ENCODE measurements around the gene ADA.

The ADA gene

DNA sequence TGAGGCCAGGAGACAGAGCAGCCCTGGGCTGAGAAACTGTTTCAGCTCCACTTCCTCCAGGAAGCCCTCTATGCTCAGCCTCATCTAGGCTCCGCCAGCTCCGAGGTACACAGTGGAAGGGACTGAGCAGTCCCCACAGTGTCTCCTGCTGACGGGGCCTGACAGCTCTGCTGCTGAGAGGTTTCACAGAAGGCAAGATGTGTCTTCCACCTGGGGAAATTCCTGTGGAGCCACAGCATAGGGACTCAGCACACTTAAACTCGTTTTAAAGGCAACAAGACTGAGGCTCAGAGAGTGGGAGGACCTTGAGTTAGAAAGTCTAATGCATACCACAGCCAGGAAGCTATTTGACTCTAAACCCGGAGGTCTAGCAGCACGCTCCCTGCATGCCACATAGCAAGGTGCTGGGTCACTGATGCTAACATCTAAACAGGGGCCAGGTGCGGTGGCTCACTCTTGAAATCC lies 6.8 kb downstream of the ADA start:
- no peak for DNase-seq (ENCODE audit: low spot score)

DNA sequence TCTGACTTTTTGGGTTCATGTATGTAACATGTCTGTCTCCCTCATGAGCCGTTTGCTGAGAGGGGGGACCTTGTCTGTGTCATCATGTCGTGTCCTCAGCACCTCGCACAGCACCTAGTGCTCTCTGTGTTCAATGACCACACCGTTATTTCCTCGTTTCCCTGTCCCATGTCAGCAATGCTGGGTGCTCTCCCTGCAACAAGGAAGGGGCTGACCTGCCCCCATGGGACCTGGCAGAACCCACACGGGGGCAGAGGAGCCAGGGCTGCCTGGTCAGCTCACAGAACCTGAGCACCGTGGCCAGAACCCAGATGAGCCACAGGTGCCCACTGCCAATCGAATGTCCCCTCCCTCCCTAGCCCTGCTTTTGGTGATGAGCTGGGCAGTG lies 7.3 kb downstream of the ADA start:
- no peak for DNase-seq (ENCODE audit: low spot score)

GRCh38 chr20:44643596-44644229 lies 7.8 kb downstream of the ADA start:
- DNase-seq (ENCODE audit: low spot score): peak; percentile 46

DNA sequence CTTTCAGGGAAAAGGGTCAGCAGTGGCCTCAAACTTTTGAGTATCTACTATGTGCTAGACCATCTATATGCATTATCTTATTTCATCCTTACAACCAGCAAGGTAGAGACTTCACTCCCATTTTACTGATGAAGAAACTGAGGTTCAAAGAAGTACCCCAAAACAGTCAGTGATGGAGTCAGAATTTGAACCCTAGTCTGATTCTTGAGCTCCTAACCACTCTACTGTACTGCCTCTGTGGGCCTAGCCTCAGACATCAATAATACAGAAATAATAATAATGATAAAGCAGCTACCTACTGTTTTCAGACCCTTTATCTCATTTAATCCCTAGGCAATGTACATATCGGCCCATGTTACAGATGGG lies 8.4 kb downstream of the ADA start:
- DNase-seq (ENCODE audit: low spot score): no peak

DNA sequence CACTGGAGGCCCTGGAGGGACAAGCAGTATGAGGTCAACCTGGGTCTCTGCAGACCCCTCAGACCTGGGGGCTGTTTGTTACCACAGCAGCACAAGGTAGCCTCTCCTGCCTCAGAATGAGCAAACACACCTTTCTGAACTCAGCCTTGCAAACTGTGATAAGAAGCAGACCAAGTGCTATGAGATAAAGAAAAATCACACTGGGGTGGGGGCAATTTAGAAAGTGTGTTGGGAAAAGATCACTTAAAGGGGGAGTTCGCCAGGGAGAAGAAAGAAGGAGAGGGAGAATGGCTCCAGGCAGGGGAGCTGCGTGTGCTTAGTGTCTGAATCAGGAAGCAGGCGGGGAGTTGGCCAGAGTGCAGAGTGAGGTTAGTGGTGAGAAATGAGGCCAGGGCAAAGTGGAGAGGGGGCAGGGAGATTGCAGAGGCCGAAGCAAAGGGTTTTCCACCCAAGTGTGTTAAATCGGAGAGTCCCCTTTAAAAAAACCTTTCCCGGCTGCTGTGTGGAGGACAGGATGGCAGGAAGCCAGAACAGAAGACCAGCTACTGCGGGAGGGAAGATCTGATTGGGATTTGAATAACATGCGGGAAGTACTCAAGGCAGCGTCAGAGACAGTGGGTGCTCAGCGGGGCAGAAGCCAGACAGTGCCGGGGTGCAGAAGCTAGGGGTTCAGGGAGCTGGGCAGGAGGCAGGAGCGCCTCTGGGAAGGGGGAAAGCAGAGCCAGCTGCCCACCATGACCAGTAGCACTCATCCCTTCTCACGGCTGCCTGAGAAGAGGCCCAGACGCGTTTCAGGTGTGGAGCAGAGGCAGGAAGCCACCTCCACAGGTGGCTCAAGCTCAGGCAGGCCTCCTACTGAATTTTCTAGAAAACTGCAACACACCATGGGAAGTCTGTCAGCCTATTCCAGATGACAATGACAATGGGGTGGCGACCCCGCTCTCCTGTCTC lies 9.0 kb downstream of the ADA start:
- peak; percentile 70 for DNase-seq (ENCODE audit: low spot score)

- DNase-seq (ENCODE audit: low spot score): no peak
These were observed 10.2 kb downstream of the ADA start for GRCh38 chr20:44641325-44641724.

DNA sequence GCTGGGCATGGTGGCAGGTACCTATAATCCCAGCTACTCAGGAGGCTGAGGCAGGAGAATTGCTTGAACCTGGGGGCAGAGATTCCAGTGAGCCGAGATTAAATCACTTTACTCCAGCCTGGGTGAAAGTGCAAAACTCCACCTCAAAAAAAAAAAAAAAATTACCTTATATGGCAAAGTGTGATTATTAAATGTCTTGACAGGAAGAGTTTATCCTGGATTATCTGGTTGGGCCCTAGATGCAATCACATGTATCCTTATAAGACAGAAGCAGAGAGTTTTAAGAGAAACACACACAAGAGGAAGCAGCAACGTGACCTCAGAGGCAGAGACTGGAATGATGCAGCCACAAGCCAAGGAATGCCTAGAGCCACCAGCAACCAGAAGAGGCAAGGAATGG lies 11.0 kb downstream of the ADA start:
- DNase-seq (ENCODE audit: low spot score): no peak

DNA sequence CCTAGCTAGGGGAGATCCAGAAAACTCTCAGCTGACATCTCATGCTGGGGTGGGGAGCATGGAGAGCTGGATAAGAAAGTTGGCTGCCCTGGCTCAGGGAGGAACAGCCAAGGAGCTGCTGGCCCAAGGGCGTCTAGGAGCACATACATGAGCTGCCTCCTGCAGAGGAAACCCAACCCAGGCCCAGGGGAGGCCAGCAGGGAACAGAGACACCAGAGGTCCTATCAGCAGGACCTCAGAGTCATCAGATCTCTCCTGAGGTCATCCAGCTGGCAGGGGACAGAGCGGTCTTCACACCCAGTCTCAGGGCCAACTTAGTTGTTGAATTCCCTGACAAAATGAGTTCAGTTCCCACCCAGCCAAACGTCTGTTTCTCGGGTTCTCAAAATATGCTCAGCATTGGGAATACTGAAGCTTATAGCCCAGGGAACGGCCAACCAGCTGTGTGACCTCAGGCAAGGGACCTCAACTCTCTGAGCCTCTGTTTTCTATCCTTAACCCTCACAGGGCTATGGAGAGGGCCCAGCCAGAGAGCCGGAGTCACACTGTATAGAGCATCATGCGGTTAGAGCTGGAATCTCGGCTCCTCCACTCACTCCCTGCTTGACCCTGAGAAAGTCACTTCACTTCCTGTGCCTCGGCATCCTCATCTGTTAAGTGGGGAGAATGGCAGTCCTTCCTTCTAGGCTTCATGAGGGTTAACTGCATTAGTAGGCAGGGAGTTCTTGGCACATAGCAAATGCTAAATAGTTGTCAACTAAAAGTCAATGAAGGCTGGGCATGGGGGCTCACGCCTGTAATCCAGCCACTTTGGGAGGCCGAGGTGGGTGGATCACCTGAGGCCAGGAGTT lies 13.8 kb downstream of the ADA start:
- DNase-seq (ENCODE audit: low spot score): no peak

DNA sequence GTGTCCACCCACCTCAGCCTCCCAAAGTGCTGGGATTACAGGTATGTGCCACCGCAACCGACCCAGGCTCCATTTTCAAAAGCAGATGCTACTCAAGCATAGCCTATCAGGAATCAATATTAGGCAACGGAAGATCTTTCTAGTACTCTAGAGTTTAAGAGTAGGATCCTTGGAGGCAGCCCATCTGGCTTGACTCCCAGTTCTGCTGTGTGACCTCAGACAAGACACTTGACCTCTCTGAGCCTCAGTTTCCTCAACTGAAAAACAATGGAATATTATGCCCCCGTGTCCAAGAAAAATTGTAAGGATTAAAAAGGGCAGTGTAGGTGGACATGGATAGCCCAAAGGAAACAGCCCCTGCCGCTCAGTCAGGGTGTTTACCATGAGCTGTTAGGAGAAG lies 14.5 kb downstream of the ADA start:
- no peak for DNase-seq (ENCODE audit: low spot score)

DNA sequence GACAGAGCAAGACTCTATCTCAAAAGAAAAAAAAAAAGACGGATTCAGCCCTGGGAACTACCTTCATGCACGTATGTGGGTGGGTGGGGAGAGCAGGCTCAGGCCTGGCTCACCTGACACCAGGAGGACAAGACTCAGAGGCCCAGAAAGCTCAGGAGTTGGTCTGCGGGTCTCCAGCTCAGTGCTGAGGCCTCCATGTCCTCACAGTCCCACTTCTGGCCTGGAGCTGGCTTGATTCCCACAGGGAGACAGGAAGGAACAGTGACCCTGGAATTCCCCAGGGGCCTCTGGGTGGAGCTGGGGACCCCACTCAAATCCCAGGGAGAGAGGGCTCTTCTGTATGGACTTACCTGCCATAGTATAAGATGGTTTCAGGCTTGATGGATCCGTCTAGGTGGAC lies 15.6 kb downstream of the ADA start:
- DNase-seq (ENCODE audit: low spot score): no peak

DNA sequence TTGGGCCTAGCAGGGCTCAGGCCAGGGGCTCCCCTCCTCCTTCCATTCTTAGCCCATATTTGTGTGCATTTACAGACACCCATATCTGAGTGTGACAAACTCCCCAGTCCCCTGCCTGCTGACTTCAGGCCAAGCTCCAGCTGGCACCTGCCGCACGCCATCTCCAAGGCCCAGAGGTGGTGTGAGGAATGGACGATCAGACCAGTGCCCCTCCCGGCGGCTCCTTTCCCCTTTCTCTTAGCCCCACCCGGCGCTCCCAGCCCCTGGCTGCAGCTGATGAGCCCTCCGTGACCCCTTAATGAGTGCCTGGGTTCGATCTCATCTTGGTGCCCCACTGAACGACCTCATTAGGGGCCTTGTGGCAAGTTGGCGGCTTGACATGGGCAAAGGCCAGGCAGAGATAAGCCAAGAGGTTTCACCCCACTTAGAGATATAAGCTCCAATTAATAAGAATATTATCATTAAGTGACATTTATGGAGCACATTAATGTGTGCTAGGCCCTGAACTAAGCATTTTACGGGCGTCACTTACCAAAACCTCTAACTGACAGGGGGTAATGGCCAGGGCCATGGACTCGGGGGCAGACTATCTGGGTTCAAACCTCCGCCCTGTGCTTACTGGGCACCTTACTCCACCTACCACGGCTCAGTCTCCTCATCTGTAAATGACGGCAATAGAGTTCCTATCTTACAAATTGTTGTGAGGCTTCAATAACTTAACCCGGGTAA lies 17.5 kb downstream of the ADA start:
- no peak for DNase-seq (ENCODE audit: low spot score)

GRCh38 chr20:44633187-44633810 lies 18.2 kb downstream of the ADA start:
- DNase-seq (ENCODE audit: low spot score): no peak

DNA sequence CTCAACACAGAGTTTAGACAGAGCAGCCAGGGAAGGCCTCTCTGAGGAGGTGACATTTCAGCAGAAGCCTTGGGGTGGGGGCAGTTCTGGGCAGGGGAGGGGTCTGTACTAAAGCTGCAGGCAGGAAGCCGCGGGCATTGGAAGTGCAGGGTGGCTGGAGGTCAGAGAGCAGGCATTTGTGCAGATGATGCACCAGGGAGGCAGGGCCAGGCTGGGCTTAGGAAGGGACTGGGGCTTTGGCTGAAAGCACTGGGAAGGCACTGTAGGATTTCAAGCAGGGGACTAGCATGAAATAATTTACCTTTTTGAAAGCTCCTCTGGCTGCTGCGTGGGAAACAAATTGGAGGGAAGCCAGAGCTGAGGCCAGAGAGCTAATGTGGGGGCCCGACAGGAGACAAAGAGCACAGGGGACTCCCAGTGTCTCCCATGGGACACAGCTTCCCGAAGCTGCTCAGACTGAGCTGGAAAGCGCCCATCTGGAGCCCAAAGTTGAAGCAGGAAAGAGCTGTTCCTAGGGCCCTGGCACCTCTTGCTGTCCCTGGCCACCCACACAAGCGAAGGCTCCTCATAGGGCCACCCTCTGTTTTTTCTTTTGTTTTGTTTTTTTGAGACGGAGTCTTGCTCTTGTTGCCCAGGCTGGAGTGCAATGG lies 19.3 kb downstream of the ADA start:
- DNase-seq (ENCODE audit: low spot score): no peak

GRCh38 chr20:44630297-44630696 lies 21.2 kb downstream of the ADA start:
- no peak for DNase-seq (ENCODE audit: low spot score)

- no peak for DNase-seq (ENCODE audit: low spot score)
These were observed 22.0 kb downstream of the ADA start for GRCh38 chr20:44629542-44629941.

DNA sequence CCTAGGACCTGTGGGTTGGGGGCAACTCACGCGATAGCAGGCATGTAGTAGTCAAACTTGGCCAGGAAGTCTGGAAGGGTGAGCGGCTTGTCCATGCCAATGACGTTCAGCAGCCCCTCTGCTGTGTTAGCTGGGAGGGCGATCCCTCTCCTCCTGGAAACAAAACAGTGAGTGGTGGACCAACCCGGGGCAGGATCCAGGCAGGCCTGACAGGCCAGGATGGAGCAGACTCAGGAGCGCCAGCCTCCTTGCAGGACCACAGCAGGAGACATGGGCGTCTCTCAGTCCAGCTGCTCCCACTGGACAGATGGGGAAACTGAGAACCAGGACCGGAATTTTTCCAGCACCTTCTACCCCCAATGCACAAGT lies 22.5 kb downstream of the ADA start:
- DNase-seq (ENCODE audit: low spot score): no peak

DNA sequence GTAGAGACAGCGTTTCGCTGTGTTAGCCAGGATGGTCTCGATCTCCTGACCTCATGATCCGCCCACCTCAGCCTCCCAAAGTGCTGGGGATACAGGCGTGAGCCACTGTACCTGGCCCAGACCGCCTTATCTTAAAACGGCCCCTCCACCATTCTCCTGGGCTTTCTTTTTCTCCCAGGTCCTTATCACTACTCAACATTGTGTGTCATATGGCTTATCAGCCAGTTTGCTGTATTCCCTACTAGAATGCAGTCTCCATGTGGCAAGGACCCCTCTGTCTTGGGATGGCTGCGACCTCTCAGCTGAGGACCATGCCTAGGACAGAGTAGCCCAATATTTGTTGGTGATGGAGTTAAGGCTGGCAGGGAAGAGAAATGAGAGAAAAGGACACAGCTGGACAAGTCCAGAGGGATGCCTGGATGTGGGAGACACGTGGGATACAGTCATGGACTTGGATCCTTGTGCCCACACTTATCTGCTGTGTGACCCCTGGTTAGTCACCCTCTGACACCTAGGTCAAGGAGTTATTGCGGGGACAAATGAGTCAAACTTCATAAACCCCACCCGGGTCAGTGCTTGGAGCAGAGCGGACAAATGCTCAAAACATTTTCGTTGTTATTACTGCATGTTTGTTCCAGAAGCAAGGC lies 24.0 kb downstream of the ADA start:
- no peak for DNase-seq (ENCODE audit: low spot score)

DNA sequence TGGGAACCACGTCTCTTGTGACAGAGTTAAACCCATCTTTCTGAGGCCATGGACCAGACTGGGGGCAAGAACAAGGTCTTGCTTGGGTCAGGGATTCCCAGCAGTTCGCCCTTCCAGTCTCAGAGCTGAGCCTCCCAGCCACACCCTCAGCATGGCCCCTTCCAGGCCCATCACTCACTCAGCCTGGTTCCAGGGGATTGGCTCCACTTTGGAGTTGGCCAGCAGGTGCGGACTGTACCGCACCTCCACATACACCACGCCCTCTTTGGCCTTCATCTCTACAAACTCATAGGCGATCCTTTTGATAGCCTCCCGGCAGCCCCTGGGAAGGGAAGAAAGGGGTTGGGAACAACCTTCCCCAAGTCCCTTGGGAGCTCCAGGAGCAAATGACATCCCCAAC lies 25.2 kb downstream of the ADA start:
- no peak for DNase-seq (ENCODE audit: low spot score)

DNA sequence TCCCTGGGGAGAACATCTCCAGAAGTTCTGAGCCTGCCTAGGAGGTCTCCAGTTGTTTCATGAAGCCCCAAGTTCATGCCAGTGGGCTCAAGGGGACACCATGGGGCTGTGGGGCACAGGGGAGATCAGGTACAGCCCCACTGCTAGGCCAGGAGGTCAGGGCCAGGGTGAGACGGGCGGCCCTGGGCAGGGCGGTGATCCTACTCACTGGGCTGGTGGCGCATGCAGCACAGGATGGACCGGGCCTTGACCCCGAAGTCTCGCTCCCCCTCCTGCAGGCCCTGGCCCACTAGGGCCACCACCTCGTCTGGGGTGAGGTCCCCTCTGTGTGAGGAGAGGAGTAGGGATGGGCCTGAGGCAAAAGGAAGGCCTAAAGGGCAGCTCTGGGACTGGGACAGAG lies 26.1 kb downstream of the ADA start:
- no peak for DNase-seq (ENCODE audit: low spot score)

GRCh38 chr20:44624743-44625271 lies 26.7 kb downstream of the ADA start:
- no peak for DNase-seq (ENCODE audit: low spot score)
